ENCODE data around the gene MALT1. TPM values are rescaled to one million over a fixed set of nuclear protein-coding genes. Genes with fewer than 3 reads are reported as not detected.

Gene MALT1
- total and polyA plus RNA-seq, 2 donors (not counting 1 experiment from before 2014, with no cell fraction given) = 18.0 to 25.5 TPM

DNA sequence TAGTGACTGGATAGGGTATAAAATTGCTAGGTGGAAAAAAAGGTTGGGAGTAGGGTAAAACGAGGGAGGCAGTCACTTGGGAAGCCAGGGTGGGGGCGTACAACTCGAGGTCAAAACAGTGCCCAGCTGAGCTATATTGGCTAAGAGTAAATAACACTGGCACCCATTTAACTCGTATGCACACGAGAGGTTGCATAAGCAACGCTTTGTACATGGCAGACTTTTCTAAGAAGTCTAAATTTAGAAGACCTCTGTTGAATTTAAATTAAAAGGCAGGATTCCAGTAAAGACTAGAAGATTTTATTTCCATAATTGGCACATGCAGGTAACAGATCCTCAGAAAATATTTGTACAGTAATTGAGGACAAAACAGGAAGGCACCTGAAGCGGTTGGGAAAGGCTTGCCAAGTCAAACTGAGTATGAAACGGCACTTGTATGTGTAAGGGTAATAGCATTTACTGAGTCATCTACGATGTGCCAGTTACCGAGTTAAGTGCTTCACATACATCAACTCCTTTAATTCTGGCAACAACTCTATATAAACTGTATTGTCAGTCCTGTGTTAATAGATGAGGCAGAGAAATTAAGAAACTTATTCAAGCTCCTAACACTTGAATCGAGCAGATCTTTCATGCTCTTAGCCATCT is 1.4 kb upstream of the MALT1 start:
- Histone ChIP-seq H3K4me1 (ENCODE audit: control insufficient read depth, extremely low read depth, insufficient read depth, low read length) (peaks cover under 1% of the 10 kb centered on the region), H3K27me3 (ENCODE audit: control insufficient read depth, insufficient read depth, low read length) (no peaks in the 10 kb centered on the region), H3K36me3 (ENCODE audit: control insufficient read depth, insufficient read depth, low read length) (no peaks in the 10 kb centered on the region), H2AFZ (ENCODE audit: low read length) (no peak overlapping the region), H4K20me1 (ENCODE audit: control insufficient read depth, extremely low read depth, insufficient read depth, low read length) (no peaks in the 10 kb centered on the region), H3K4me3 (replicated peaks in 1 of 4; ENCODE audit: control extremely low read depth in 1 of 4, insufficient read depth in 1 of 4, low read depth in 3 of 4, low read length in 4 of 4) (no peak overlapping the region), H3K9me3 (ENCODE audit: control insufficient read depth, insufficient read depth, low read depth, low read length) (no peaks in the 10 kb centered on the region), H3K79me2 (ENCODE audit: control insufficient read depth, insufficient read depth, low read length) (peaks cover 17% of the 10 kb centered on the region), H3K4me2 (ENCODE audit: extremely low read depth, insufficient read depth, low read length) (peak overlapping the region; percentile 1), H3K27ac (ENCODE audit: insufficient read depth, low read length) (no peak overlapping the region), H3K9ac (ENCODE audit: insufficient read depth, low read length) (no peak overlapping the region)
- DNase-seq (ENCODE audit: low read depth in 2 of 2) = peak; percentile 25 to 92
- no peak for TF ChIP-seq EZH2 (IDR thresholded peaks at IDR 0.05; ENCODE audit: low read length, missing control alignments)
- TF ChIP-seq, protein P1, sequence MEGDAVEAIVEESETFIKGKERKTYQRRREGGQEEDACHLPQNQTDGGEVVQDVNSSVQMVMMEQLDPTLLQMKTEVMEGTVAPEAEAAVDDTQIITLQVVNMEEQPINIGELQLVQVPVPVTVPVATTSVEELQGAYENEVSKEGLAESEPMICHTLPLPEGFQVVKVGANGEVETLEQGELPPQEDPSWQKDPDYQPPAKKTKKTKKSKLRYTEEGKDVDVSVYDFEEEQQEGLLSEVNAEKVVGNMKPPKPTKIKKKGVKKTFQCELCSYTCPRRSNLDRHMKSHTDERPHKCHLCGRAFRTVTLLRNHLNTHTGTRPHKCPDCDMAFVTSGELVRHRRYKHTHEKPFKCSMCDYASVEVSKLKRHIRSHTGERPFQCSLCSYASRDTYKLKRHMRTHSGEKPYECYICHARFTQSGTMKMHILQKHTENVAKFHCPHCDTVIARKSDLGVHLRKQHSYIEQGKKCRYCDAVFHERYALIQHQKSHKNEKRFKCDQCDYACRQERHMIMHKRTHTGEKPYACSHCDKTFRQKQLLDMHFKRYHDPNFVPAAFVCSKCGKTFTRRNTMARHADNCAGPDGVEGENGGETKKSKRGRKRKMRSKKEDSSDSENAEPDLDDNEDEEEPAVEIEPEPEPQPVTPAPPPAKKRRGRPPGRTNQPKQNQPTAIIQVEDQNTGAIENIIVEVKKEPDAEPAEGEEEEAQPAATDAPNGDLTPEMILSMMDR (conservative IDR thresholded peaks at IDR 0.05 in 1 of 2, IDR thresholded peaks at IDR 0.05 in 1 of 2; ENCODE audit: low read depth in 1 of 2, low read length in 2 of 2) = no peak

DNA sequence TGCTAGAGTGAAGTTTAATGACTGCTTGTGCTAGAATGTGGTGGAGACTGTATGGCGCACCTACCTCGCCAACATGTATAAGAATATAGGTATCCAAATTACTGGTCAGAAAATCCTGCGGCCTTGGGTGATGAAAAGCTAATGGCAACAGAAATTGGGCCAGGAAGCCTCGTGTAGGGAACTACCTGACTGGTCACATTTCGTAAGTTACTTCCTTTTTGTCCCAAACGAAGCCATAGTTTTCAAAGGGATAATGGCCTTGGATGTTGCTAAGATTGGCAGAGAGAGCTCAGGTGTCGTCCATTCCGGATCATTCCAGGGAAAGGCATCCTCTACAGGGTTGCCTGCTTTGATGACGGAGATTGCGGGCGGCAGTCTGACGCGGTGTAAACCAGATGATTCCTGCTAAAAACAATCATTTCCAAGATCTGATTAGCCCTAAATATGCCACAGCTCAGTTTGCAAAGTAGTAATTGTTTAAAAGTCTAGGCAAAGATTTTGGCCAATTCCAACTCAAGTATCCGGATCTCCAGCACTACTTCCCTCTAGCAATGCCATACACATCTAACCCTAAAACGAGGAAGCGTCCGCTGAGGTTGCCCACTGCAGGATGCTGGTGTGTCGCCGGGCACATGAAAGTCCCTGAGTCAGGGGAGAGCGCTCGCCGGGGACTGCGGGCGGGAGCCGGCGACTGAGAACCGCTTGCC is 708 bp upstream of the MALT1 start:
- Histone ChIP-seq H3K27ac (ENCODE audit: insufficient read depth, low read length) (peak overlapping the region; percentile 66), H3K27me3 (ENCODE audit: control insufficient read depth, insufficient read depth, low read length) (no peaks in the 10 kb centered on the region), H3K4me2 (ENCODE audit: extremely low read depth, insufficient read depth, low read length) (peak overlapping the region; percentile 95), H3K79me2 (ENCODE audit: control insufficient read depth, insufficient read depth, low read length) (peaks cover 21% of the 10 kb centered on the region), H3K36me3 (ENCODE audit: control insufficient read depth, insufficient read depth, low read length) (no peaks in the 10 kb centered on the region), H3K9me3 (ENCODE audit: control insufficient read depth, insufficient read depth, low read depth, low read length) (no peaks in the 10 kb centered on the region), H3K9ac (ENCODE audit: insufficient read depth, low read length) (peak overlapping the region; percentile 55), H3K4me3 (replicated peaks in 1 of 4; ENCODE audit: control extremely low read depth in 1 of 4, insufficient read depth in 1 of 4, low read depth in 3 of 4, low read length in 4 of 4) (peak overlapping the region; percentile 64 to 79 (median 72)), H2AFZ (ENCODE audit: low read length) (peak overlapping the region; percentile 61), H4K20me1 (ENCODE audit: control insufficient read depth, extremely low read depth, insufficient read depth, low read length) (no peaks in the 10 kb centered on the region), H3K4me1 (ENCODE audit: control insufficient read depth, extremely low read depth, insufficient read depth, low read length) (peaks cover 2% of the 10 kb centered on the region)
- no peak for TF ChIP-seq EZH2 (IDR thresholded peaks at IDR 0.05; ENCODE audit: low read length, missing control alignments)
- TF ChIP-seq, protein P1 (conservative IDR thresholded peaks at IDR 0.05 in 1 of 2, IDR thresholded peaks at IDR 0.05 in 1 of 2; ENCODE audit: low read depth in 1 of 2, low read length in 2 of 2) = no peak
- peak in 1 of 2 donors; percentile 69 for DNase-seq (ENCODE audit: low read depth in 2 of 2)
